NCI-H2029 treated with DMSO at 0.1 percent for 48 hours (cell line): ENCODE data around the gene SLITRK5.

Experiments
- DNase-seq: peaks from one replicate; lab custom pipeline; 2025; lab: John Stamatoyannopoulos, UW

The SLITRK5 gene

DNA sequence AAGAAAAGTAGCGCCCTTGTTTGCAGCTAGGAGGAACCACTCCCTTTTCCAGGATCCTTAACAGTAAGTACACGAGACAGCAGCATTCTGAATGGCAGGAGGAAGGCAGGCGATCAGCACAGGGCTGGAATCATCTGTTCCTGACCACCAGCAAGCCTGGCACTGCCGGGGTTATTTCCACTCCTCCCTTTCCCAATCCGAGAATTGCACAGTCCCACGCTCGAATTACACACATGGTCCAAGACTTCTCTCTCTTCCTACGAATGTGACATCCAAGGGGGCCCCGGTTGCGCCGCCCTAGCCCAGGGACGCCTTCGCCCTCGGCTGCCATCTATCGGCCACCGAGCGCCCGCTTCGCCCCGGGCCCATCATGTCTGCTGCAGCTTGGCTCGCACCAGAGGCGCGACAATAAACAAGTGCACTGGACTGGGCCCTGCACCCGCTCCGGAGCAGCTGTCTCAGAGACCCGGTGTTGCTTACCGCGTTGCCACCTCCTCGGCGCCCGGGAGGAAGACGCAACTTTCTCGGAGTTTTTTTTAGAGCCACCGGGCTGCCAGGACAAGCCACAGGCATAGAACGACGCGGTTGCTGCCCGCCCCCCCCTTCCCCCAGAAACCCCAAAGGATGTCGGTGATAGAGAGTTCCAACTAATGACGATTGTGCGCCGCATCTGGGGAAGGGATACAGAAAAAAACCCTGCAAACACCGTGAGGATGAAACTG, at the start of gene SLITRK5:
SLITRK5 (plus strand) TSS at position 341 of the 722 bp plus-strand sequence. CDS start 4,018 bp downstream, outside the sequence.
- no peak for DNase-seq

DNA sequence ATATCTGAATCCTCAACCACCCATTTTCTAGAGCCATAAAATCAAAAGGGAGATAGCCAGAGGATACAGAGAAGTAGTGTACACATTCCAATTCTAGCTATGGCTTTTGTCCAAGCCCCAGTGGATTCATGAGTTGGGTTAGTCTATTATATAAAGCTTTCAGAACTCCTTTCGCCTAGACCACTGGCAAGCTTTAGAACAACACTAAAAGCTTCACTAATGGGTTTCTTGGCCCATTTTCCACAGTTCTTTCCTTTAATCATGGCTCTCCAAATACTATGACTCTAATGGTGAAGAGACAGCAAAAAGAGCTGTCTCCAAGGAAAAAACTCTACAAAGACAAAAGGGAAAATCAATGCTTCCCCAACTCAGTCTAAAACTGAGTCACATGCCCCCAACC, 48.2 kb upstream of the SLITRK5 start:
- DNase-seq, result no peak

DNA sequence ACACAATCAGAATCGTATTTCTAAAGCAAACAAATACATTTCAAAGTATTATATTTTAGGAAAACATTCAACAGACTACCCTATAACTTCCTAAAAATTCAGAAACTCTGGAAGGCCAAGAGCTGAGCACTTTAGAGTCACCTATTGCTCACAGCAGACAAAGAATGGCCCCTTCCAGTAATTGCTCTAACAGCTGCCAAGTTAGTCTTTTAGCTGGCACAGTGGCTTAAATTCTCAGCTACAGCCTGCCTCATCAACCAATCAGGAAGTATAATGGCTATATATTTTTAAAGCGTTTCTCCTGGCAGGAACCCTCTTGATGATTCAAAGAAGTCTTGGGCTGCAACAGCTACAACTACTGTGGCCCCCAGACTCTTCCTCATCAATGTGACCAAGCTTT, 14.9 kb upstream of the SLITRK5 start:
- DNase-seq, result no peak

DNA sequence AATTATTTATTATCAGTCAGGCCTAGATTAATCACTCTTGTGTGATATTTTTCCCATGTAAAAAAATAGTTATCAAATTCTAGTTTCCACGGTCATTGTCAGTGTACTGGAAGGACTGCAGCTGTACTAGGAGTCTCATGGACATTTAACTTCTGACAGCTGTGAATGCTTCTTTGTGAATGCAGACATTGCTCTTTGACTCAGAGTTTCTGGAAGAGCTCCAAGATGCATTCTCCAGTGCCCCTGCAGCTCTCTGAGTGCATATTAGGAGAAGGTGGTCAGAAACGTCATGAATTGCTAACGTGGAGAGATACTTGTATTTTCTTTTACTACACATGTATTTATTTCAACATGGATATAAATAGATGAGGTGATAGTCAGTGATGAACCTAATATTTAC, 9.7 kb upstream of the SLITRK5 start:
- no peak for DNase-seq

DNA sequence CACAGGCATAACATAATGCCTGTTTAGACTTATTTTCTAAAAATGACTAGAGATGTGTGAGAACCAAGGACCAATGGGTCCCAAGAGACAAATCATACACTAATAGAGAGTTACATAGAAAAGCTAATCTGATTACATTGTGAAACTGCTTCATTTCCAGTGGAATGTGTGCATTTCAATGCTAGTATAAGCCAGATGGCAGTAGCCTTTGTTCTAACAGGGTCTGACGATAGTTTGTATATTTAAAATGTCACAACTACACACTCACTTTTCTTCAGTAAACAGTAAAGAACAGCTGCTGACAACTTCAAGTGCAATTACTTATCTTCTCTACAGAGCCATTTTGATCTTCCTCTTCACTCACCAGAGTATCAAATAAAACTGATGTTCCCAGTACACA, 4.3 kb upstream of the SLITRK5 start:
- no peak for DNase-seq

DNA sequence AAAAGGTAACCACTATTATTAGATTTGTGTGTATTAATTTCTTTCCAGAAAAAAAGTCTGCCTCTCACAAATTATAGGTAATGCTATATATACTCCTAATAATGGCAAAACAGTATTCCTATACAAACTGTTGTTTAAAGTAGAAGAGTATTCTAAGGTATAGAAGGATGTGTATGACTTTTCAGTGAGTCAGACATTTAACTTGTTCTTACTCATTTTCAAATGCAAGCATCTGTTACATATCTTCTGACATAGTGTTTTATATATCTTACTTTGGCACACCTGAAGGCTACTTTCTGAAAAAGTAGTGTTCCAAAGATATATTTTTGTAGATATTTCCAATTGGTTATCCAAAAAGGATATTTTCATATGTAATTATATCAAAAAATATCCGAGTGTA, 3.5 kb upstream of the SLITRK5 start:
- DNase-seq, result no peak

DNA sequence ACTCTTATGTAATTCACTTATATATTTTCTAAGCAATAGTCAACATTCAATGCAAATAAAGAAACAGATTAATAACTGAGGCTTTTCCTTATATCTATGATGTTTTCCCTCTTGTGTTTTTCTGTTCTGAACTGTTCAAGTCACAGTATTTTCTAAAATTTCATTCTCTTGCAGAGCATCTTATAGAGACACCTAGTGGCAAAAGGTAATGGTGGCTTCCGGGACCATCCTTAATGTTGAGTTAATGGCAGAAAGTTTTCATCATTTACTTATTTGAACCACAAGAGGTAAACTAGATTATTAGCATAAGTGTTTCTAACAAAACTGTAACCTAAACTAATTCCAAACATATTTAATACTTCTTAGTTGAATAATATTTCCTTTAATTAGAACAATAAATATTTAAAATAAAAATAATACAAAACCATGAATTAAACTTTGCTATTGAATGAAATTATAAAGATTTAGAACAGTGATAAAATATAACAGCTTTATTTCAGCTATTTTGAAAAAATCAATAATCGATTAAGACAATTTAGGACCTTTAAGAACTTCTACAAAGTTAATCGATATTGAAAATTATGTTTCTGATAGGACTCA, 1.7 kb upstream of the SLITRK5 start:
- DNase-seq, result no peak

DNA sequence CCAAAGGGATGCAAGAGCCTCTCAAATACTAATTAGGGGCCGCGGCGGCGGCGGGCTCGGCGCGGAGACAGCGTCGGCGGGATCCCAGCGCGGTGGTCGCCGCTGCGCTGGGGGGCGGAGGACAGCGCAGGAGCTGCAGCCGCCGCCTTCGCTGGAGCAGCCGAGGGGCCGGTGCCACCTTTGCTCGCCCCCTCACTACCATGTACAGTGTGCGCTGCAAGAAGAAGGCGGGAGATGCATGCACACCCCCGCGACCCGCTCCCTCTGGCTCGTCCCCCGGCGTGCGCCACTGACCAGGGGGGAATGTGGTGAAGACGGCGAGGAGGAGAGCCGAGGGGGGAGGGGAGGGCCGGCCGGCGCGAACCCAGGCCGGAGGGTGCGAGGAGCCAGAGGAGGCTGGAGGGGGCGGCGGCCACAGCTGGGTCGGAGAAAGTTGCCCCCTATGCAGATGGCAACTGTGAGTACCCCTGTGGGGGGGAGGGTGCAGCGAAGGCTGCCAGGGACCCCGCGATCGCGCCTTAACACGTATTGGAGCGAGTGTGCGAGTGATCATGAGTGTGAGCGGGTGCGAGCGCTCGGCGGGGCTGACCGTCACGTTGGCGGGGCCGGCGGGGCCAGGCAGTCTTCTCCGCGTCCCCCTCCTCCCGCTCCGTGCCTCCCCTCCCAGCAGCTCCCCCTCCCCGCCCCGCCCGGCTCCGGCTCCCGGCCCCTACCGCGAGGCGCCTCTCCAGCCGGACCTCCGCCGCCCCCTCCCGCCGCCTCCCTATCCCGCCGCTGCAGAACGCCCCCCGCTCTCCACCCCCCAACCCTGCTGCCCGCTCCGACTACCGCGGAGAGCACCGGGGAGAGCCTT, 808 bp downstream of the SLITRK5 start:
- no peak for DNase-seq

- DNase-seq, result no peak
Observed at GRCh38 chr13:87674247-87674738, 3.1 kb downstream of the SLITRK5 start.

DNA sequence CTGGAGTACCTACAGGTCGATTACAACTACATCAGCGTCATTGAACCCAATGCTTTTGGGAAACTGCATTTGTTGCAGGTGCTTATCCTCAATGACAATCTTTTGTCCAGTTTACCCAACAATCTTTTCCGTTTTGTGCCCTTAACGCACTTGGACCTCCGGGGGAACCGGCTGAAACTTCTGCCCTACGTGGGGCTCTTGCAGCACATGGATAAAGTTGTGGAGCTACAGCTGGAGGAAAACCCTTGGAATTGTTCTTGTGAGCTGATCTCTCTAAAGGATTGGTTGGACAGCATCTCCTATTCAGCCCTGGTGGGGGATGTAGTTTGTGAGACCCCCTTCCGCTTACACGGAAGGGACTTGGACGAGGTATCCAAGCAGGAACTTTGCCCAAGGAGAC, 4.7 kb downstream of the SLITRK5 start:
- DNase-seq, result no peak

DNA sequence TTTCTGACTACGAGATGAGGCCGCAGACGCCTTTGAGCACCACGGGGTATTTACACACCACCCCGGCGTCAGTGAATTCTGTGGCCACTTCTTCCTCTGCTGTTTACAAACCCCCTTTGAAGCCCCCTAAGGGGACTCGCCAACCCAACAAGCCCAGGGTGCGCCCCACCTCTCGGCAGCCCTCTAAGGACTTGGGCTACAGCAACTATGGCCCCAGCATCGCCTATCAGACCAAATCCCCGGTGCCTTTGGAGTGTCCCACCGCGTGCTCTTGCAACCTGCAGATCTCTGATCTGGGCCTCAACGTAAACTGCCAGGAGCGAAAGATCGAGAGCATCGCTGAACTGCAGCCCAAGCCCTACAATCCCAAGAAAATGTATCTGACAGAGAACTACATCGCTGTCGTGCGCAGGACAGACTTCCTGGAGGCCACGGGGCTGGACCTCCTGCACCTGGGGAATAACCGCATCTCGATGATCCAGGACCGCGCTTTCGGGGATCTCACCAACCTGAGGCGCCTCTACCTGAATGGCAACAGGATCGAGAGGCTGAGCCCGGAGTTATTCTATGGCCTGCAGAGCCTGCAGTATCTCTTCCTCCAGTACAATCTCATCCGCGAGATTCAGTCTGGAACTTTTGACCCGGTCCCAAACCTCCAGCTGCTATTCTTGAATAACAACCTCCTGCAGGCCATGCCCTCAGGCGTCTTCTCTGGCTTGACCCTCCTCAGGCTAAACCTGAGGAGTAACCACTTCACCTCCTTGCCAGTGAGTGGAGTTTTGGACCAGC, 5.3 kb downstream of the SLITRK5 start:
- no peak for DNase-seq

DNA sequence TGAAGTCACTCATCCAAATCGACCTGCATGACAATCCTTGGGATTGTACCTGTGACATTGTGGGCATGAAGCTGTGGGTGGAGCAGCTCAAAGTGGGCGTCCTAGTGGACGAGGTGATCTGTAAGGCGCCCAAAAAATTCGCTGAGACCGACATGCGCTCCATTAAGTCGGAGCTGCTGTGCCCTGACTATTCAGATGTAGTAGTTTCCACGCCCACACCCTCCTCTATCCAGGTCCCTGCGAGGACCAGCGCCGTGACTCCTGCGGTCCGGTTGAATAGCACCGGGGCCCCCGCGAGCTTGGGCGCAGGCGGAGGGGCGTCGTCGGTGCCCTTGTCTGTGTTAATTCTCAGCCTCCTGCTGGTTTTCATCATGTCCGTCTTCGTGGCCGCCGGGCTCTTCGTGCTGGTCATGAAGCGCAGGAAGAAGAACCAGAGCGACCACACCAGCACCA, 5.9 kb downstream of the SLITRK5 start:
- no peak for DNase-seq

- no peak for DNase-seq
Observed at GRCh38 chr13:87677496-87678371, 6.6 kb downstream of the SLITRK5 start.

DNA sequence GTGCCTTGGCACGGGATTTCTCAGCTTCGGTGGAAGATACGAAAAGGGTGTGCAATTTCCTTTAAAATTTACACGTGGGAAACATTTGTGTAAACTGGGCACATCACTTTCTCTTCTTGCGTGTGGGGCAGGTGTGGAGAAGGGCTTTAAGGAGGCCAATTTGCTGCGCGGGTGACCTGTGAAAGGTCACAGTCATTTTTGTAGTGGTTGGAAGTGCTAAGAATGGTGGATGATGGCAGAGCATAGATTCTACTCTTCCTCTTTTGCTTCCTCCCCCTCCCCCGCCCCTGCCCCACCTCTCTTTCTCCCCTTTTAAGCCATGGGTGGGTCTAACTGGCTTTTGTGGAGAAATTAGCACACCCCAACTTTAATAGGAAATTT, 7.2 kb downstream of the SLITRK5 start:
- DNase-seq, result no peak

DNA sequence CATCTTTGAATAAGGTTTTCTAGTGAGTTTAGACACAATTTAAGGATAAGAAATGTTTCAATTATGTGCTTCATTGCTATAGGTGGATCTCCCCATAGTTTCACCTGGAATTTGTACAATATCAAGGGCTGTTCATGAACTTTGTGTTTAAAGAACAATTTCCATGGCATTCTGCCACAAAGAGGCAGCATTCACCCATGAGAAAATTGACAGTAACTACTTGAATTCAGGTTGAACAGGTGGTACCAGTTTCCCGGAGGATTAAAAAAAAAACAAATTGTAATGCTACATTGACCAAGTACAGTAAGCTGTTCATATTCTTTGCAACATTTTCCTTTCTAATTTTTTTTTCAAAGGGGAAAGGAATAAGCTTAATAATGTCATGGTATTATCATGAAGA, 9.1 kb downstream of the SLITRK5 start:
- DNase-seq, result no peak

- no peak for DNase-seq
Observed at GRCh38 chr13:87684850-87685742, 13.9 kb downstream of the SLITRK5 start.

- DNase-seq, result no peak
Observed at GRCh38 chr13:87696458-87696857, 25.3 kb downstream of the SLITRK5 start.

DNA sequence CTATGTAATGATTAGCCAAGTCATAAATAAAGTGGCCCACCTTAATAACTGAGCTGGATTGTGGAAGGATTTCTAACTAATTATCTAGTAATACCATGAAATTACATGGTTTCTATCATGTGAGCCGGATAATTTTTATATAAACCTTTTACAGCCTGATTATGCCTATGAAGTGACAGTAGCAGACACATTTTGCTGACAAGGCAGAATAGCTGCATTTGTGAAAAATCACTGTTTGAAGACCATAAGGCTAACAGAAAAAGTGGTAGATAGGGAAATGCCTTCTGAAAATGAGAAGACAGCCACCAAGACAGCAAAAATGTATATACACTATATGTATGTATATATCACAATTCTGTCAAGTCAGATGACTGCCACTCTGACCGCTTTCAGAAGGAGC, 27.1 kb downstream of the SLITRK5 start:
- DNase-seq, result no peak

DNA sequence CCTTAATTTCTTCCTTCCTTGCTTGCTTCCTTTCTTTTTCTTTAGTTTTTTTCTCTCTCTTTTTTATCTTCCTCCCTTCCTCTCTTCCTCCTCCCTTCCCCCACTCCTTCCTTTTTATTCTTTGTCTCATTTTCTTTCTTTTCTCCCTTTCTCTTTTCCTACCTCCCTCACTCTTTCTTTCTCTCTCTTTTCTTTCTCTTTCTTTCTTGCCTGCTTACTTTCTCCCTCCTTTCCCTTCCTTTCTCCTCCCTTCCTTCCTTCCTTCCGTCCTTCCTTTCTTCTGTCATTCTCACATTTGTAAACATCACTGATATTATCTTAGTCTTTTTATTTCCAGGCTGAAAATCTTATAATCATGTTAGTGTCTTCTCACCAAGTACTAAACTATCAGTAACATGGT, 38.8 kb downstream of the SLITRK5 start:
- DNase-seq, result no peak

GRCh38 chr13:87712012-87712411, 40.8 kb downstream of the SLITRK5 start:
- DNase-seq, result no peak
